ENCODE data around the gene SLC44A4. TPM values are rescaled to one million over a fixed set of nuclear protein-coding genes. Genes with fewer than 3 reads are reported as not detected.

SLC44A4 gene
- total RNA-seq, 1 donor from 2014 or later: 26.1 TPM

DNA sequence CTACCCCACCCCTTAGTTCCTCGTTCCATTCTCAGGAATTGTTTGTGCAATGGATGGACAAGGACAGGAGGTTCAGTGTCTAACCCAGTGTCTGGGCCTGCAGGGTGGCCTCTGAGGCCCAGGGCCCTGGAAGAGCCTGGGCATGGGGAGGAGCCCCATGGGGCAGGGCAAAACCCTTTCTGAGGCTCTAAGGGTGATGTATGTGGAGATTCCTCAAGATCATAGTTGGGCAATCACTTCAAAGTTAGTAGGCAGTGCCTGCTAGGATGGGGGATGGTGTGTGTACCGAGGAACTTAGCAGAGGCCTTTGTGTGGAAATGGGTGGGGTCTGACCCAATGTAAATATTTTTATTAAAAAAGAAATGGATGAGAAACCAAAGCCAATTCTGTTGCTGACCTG lies 42.0 kb upstream of the SLC44A4 start:
- no peak for TF ChIP-seq CTCF (IDR thresholded peaks at IDR 0.05; ENCODE audit: insufficient read depth, low read length, poor library complexity, severe bottlenecking)
- no peaks in the 10 kb centered on the region for H3K27me3 ChIP-seq (ENCODE audit: control insufficient read depth, insufficient read depth, low read length)
- H3K4me3 ChIP-seq (ENCODE audit: low read depth, low read length): no peak overlapping the region
- no peak for DNase-seq (ENCODE audit: low read depth)
- H3K36me3 ChIP-seq (ENCODE audit: control insufficient read depth, insufficient read depth, low read length): no peaks in the 10 kb centered on the region

DNA sequence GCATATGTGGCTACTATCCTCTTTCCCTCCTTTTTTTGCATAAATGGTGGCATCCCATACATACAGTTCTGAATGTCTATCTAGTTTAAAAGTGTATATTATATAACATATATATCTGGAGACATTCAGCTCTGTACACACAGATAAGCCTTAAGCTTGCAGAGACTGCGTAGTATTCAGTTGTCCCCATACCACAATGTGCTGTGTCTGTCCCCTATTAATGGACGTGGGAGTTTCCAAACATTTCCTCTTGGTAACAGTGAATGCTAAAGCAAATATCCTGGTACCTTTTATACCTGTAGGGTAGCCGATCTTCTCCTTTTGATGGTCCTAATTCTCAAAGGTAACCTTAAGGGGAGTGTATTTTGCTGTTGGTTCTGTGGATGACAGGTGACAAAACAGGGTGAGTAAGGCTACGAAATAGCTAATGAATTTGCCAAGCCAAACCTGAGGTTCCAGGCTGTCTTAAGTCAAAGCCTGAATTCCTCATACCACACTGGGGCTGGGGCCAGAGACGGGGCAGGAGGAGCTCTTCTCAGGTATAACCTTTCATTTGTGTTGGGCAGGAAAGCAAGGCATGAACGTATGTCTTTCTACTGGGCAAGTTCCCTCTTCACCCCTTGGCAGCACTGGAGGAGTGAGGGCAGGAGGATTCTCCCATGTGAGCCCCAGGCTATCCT lies 41.0 kb upstream of the SLC44A4 start:
- no peak for DNase-seq (ENCODE audit: low read depth)
- H3K4me3 ChIP-seq (ENCODE audit: low read depth, low read length): no peak overlapping the region
- no peaks in the 10 kb centered on the region for H3K36me3 ChIP-seq (ENCODE audit: control insufficient read depth, insufficient read depth, low read length)
- TF ChIP-seq CTCF (IDR thresholded peaks at IDR 0.05; ENCODE audit: insufficient read depth, low read length, poor library complexity, severe bottlenecking): no peak
- H3K27me3 ChIP-seq (ENCODE audit: control insufficient read depth, insufficient read depth, low read length): no peaks in the 10 kb centered on the region

- H3K27me3 ChIP-seq (ENCODE audit: control insufficient read depth, insufficient read depth, low read length): no peaks in the 10 kb centered on the region
- TF ChIP-seq CTCF (IDR thresholded peaks at IDR 0.05; ENCODE audit: insufficient read depth, low read length, poor library complexity, severe bottlenecking): no peak
- no peak overlapping the region for H3K4me3 ChIP-seq (ENCODE audit: low read depth, low read length)
- no peaks in the 10 kb centered on the region for H3K36me3 ChIP-seq (ENCODE audit: control insufficient read depth, insufficient read depth, low read length)
- DNase-seq (ENCODE audit: low read depth): no peak
Observed at GRCh38 chr6:31918069-31918720, 39.4 kb upstream of the SLC44A4 start.

DNA sequence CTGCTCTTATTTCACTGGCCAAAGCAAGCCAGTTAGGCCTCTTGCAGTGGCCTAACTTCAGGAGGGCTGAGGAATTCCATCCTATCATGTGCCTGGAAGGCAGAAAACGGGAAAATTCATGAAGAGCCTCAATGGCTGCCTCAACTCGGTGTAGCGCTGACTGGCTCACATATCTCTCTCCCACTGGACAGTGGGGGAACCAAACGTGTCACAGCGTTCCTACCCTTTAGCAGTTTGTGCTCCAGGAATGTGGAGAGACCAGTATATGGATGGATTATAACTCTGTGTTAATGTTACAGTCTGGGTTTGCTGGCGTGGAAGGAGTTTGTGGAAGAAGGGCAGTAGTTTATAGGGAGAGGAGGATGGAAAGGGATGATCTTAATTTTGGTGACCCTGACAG lies 37.0 kb upstream of the SLC44A4 start:
- Histone ChIP-seq H3K27me3 (ENCODE audit: control insufficient read depth, insufficient read depth, low read length) (no peaks in the 10 kb centered on the region), H3K4me3 (ENCODE audit: low read depth, low read length) (no peak overlapping the region), H3K36me3 (ENCODE audit: control insufficient read depth, insufficient read depth, low read length) (no peaks in the 10 kb centered on the region)
- no peak for DNase-seq (ENCODE audit: low read depth)
- TF ChIP-seq CTCF (IDR thresholded peaks at IDR 0.05; ENCODE audit: insufficient read depth, low read length, poor library complexity, severe bottlenecking): no peak

GRCh38 chr6:31915351-31915750 lies 36.6 kb upstream of the SLC44A4 start:
- no peak for DNase-seq (ENCODE audit: low read depth)
- Histone ChIP-seq H3K27me3 (ENCODE audit: control insufficient read depth, insufficient read depth, low read length) (no peaks in the 10 kb centered on the region), H3K36me3 (ENCODE audit: control insufficient read depth, insufficient read depth, low read length) (no peaks in the 10 kb centered on the region), H3K4me3 (ENCODE audit: low read depth, low read length) (no peak overlapping the region)
- no peak for TF ChIP-seq CTCF (IDR thresholded peaks at IDR 0.05; ENCODE audit: insufficient read depth, low read length, poor library complexity, severe bottlenecking)

Data from kidney epithelial cell (primary cell).